DMS53 (cell line): ENCODE results near the gene ADIPOR2.
"Not testable (repeated sequence)": the region's sequence is repeated elsewhere in the genome, so short reads cannot be mapped to it uniquely, and the experiment has no call there.

Experiments
- DNase-seq: peaks from one replicate; lab custom pipeline; 2025; lab: John Stamatoyannopoulos, UW

The ADIPOR2 gene

DNA sequence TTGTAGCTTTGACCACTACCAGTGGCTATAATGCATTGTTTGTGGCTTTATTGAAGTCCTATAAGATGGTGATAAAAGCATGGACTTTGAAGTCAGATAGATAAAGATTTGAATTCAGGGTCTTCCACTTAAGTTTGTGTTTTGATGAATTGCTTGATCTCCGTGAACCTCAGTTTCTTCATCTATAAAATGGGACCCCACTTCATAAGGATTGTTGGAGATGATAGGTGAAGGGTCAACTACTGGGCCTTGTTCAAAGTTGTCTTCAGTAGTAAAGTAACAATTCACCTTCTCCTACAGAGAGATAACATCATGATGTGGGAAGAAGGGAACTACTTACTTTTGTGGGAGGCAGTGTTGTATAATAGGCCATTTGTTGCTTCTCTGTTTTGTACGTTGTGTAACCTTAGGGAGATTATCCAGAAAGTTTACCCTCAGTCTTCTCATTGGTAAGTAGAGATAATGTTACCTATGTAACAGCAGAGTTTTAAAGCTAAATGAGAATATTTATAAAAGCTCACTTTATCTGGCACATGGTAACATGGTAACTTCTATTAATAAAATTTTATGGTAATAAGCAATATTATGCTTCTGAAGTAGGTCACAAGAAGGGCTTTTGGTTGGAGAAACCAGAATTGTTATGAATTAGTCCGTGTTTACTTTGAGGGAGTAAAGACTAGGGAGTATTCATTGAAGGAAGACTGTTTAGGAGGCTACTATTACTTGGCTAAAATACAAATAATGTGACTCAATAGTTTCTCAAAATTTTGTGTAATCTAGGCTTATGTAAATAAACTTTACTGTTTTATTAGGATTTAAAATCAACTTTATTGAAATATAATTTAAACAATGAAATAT is 15.1 kb downstream of the ADIPOR2 start:
- DNase-seq, result no peak

DNA sequence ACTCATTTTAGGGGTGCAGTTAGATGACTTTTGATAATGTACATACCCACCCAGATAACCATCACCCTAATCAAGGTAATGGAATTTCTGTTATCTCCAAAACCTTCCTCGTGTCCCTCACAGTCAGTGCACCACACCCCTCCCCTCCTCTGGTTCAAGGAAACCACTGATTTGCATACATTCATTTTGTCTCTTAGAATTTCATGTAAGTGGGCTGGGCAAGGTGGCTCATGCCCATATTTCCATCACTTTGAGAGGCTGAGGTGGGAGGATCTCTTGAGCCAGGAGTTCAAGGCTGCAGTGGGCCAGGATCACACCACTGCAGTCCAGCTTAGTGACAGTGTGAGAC is 15.7 kb downstream of the ADIPOR2 start:
- DNase-seq, result no peak

DNA sequence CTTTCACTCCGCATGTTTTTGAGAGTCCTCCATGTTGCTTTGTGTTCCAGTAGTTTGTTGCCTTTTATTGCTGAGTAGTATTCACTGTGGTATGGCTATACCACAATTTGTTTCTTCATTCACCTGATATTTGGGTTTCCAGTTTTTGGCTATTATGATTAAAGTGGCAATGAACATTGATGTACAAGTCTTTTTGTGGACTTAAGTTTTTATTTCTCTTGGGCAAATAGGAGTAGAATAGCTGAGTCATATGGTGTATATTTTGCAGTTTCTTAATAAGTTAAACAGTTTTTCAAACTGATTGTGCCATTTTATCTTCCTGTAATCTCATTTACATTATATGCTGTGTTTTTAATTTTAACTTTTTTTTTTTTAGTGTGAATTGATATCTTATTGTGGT is 16.2 kb downstream of the ADIPOR2 start:
- DNase-seq, result no peak

DNA sequence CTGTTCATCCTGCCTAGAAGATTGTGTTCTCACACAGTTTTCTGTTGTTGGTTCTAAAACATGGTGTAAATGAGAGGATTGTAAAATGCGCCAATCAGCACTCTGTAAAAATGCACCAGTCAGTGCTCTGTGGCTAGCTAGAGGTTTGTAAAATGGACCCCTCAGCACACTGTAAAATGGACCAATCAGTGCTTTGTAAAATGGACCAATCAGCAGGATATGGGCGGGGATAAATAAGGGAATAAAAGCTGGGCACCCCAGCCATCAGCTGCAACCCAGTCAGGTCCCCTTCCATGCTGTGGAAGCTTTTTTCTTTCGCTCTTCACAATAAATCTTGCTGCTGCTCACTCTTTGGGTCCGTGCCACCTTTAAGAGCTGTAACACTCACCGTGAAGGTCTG is 19.1 kb downstream of the ADIPOR2 start:
- not testable (repeated sequence) for DNase-seq

DNA sequence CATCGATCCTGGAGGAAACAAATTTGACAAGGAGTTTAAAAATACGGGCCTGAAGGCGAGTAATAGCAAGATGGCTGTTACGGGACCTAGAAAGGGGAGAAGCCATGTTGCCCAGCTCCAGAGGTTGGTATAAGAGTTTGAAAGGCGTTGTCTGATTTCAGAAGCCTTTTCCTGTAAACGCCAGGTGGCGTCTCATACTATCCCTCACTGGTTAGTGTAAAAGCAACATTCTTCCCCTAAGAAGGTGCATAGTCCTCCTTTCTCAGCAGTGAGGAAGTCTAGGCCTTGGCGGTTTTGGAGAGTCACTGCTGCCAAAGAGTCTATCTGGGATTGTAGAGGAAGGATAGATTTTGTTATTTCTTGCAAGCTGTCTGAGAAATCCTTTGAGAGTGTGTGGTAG is 20.0 kb downstream of the ADIPOR2 start:
- DNase-seq, result not testable (repeated sequence)

DNA sequence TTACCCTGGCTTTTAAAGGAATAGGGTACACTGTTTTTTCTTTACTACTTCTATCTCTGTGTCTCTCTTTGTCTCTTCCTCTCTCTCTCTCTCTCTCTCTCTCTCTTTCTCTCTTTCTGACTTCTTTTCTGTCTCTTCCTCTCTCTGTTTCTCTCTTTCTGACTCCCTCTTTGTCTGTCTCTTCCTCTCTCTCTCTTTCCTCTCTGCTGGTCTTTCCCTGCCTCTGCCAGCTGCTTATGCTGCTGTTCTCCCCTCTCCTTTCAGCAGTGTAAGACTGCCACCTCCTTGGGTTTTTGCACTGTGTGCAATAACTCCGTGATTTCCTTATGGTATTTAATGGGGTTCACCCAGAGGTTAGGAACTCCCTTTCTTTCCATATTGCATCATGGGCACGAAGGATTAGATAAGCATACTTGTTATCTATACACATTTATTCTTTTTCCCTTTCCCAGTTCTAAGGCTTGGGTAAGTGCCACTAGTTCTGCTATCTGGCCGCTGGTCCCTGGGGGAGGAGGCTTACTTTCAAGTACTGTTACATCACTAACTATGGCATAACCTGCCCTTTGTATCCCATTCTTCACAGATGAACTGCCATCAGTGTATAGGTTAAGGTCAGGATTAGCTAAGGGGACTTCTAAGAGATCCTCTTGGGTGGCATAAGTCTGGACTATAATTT is 20.8 kb downstream of the ADIPOR2 start:
- not testable (repeated sequence) for DNase-seq

DNA sequence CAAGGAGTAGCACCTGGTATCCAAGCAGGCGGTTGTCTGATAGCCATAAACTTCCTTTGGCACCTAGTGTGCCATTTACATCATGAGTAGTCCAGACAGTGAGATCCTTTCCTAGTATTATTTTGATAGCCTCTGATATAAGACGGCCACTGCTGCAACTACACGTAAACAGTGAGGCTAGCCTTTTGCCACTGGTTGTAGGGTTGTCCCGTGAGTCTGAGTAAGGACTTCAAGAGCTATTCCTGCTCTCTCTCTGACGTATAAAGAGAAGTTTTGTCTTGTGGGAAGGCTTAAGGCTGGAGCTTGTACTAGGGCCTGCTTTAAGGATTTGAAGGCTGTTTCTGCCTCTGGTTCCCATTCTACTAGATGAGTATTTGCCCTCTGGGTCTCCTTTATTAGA is 21.4 kb downstream of the ADIPOR2 start:
- not testable (repeated sequence) for DNase-seq

DNA sequence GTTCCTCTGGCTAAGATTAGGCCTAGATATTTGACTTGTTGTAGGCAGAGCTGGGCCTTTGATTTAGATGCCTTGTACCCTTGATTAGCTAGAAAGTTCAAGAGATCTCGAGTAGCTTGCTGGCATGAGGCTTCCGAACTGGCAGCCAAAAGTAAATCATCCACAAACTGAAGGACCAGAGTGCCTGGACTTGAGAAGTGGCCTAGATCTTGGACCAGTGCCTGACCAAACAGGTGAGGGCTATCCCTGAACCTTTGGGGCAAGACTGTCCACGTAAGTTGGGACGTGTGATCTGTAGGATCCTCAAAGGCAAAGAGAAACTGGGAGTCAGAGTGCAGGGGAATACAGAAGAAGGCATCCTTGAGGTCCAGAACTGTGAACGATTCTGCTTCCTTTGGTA is 22.0 kb downstream of the ADIPOR2 start:
- DNase-seq, result not testable (repeated sequence)

DNA sequence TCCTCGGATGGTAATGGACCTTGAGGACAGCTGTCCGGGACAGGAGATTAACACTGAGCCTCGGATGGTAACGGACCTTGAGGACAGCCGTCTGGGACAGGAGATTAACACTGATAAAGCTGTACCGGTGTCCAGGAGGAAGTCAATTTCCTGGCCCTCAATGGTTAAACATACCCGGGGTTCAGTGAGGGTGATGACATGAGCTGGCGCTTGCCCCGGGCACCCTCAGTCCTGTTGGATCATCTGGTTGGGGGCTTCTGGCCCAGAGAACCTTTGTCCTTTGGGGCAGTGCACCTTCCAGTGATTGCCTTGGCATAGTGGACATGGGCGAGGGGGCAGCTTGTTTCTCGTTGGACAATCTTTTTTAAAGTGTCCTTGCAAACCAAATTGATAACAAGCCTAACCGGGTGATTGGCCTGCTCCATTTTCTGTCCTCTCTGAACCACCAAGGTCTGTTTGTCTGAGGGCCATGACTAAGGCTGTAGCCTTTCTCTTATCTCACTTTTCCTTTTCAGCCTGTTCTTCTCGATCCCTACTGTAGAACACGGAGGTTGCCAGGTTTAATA is 23.0 kb downstream of the ADIPOR2 start:
- not testable (repeated sequence) for DNase-seq

DNA sequence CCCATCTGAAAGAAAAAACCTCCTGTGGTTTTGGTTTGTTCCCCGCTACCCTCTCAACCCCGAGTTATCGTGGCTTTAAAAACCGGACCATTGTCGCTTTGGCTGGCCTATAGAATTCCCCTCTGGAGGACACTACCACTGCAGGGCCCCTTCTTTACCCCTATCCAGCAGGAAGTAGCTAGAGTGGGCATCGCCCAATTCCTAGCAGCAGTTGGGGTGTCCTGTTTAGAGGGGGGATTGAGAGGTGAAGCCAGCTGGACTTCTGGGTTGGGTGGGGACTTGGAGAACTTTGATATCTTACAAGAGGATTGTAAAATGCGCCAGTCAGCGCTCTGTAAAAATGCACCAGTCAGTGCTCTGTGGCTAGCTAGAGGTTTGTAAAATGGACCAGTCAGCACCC is 24.6 kb downstream of the ADIPOR2 start:
- DNase-seq, result peak; percentile 37

DNA sequence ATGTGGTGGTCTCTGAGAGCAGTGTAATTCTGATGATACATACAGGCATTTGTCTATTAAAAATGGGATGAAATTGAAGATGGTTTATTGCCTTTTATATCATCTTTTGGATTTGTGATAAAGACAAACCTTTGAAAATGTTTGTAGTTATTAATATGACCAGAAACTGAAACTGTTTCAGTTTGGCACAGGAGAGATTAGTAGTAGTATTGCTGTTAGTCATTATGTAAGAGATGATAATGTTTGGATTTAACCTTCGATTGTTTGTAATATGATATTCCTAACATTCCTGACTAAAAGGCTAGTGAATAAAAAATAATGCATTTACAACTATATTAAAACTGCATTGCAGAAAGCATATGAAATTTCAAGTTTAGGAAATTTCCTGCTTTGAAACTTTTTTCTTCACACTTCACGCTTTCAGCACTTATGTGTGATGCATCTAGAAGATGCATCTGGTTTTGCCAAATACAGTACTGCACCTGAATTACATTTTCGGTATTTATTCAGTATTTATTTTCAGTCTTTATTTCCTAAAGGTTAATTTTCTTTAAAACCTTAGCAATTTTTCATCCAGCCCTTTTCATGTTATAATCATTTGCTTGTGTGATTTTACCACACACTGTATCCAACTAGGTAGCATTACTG is 25.5 kb downstream of the ADIPOR2 start:
- DNase-seq, result no peak

DNA sequence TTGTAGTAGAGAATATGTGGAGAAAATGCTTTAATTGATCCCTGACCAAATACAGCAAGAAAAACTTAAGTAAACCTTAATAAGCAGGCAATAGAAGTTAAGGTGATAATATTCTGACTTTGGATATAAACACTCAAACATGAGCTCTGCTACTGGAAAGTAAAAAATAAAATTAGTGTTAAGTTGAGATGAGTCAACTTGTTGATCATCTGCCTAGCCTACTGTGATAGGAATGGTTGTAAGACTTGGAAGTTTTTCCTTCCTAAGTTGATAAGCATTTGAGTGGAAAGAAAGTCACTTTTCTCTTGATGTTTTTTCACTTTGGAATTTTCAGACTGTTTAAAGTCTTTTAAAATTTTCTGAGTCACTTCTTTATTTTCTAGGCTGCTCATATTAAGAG is 26.0 kb downstream of the ADIPOR2 start:
- DNase-seq, result no peak

DNA sequence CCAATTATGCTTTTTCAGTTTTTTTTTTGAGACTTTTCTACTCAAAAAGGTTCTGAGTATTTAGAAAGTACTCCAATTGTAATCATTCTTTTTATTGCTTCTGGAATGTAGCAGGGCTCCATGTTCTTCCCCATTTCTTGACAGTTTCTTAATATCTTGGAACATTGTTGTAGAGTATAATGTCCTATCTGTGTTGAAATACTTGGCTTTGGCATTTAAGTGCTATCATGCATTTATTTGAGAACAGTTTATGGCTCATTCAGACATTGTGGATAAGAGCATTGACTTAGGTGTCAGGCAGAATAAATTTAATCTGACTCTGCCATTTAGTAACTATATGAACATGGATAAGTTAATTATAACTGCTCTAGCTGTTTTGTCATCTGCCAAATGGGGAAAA is 28.3 kb downstream of the ADIPOR2 start:
- DNase-seq, result no peak

DNA sequence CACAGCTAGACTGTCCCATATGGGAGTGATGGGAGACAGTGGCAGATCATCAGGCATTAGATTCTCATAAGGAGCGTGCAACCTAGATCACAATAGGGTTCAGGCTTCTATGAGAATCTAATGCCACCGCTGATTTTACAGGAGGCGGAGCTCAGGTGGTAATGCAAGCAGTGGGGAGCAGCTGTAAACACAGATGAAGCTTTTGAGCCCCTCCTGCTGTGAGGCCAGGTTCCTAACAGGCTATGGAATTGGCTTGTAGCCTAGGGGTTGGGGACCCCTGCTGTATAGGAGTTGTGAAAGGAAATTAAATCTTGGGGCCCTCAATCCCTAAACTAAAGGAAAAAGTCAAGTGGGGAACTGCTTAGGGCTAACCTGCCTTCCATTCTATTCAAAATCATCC is 29.6 kb downstream of the ADIPOR2 start:
- DNase-seq, result no peak

DNA sequence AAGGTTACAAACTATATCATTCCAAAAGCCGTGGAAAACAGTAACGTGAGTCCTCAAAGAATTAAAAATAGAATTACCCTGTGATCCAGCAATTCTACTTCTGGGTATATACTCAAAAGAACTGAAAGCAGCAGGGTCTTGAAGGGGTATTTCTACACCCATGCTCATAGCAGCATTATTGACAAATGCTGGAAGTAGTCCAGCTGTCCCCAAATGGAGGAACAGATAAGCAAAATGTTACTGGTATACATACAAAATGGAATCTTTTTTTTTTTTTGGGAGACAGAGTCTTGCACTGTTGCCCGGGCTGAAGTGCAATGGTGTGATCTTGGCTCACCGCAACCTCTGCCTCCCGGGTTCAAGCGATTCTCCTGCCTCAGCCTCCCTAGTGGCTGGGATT is 32.9 kb downstream of the ADIPOR2 start:
- no peak for DNase-seq

DNA sequence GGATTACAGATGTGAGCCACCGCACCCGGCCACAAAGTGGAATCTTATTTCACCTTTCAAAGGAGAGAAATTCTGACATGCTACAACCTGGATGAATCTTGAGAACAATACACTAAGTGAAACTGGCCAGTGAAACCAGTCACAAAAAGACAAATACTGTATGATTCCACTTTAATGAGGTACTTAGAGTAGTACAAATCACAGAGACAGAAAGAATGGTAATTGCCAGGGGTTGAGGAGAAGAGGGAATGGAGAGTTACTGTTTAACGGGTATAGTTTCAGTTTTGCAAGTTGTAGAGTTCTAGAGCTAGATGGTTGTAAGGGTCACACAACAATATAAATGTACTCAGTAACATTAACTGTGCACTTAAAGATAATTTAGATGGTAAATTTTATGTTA is 33.4 kb downstream of the ADIPOR2 start:
- DNase-seq, result no peak

DNA sequence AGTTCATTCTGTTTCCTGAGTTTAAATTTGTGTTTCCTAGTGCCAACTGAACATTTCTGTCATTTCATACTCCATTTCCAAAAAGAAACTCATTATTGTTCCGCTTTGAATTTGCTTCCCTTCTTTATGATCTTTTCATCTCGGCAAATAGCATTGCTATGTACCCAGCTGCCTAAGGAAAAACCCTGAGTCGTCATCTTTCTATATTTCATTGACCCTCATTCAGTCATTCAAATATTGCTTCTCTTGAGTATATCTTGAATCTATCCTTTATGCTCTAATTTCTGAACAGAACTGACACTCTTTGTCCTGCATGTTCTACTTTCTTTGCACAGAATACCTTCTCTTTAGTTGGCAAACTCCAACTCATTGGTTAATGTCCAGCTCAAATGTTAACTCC is 35.9 kb downstream of the ADIPOR2 start:
- DNase-seq, result no peak

DNA sequence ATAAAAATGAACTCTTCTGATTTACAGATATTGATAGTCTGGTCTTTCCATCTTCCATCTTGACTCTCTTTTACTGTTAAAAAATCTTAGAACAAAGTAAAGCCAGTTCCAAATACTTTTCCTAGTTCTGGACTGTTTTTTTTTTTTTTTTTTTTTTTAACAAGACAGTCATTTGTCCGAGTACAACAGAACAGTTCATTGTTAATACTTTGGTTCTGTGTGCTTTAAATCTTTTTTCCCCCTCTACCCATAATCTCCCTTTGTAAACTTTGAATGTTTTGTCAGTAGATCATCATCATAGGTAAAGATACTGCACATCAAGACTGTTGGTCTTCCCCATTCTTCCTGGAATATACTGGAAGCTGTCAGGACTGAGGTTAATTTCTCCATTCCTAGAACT is 38.0 kb downstream of the ADIPOR2 start:
- DNase-seq, result no peak

DNA sequence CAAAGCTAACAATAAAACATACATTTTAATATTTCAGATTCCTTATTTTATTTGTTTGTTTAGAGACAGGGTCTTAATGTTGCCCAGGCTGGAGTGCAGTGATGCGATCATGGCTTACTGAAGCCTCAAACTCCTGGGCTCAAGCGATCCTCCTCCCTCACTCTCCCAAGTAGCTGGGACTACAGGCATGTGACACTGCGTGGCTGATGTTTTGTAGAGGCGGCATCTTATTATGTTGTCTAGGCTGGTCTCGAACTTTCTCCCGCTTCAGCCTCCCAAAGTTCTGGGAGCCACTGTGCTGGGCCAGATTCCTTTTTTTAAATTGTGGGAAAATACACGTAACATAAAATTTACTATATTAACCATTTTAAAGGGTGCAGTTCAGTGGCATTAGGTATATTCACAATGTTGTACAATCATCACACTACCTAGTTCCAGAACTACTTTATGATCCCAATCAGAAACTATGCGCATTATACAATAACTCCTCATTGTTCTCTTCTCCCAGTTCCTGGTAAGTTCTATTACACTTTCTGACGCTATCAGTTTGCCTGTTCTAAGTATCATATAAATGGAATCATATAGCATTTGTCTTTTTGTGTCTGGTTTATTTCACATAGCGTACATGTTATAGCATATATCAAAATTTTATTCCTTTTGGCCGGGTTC is 40.3 kb downstream of the ADIPOR2 start:
- DNase-seq, result no peak

DNA sequence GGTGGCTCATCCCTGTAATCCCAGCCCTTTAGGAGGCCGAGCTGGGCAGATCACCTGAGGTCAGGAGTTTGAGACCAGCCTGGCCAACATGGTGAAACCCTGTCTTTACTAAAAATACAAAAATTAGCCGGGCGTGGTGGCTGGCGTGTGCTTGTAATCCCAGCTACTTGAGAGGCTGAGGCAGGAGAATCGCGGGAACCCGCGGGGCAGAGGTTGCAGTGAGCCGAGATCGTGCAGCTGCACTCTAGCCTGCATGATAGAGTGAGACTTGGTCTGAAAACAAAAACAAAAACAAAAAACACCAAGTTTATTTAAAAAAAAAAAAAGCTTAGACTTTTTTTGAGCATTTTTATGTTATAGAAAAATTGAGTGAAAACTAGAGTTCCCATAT is 40.8 kb downstream of the ADIPOR2 start:
- not testable (repeated sequence) for DNase-seq

DNA sequence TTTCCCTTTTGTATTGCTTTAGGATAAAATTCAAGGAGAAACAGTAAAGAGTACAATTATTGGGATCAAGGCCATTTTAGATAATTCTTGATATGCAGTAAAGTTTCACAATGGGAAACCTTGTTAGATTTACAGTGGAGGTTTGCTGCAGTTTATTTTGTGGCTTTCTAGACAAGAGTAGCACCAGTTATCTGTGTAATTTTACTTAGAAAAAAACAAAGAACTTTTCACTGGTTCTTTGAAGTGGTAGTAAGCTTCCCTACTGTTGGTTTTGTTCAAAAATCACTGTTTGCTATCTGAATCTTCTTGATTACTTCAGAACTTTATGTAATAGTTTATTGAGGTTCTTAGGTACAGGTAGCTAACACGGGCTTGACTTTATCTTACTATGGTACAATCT is 42.0 kb downstream of the ADIPOR2 start:
- DNase-seq, result no peak

DNA sequence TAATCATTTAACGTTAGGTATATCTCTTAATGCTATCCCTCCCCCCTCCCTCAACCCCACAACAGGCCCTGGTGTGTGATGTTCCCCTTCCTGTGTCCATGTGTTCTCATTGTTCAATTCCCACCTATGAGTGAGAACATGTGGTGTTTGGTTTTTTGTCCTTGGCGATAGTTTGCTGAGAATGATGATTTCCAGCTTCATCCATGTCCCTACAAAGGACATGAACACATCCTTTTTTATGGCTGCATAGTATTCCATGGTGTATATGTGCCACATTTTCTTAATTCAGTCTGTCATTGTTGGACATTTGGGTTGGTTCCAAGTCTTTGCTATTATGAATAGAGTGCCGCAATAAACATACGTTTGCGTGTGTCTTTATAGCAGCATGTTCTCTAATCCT is 42.8 kb downstream of the ADIPOR2 start:
- not testable (repeated sequence) for DNase-seq
